HT-29 (cell line): ENCODE measurements around the gene CD164. TPM values are rescaled to one million over a fixed set of nuclear protein-coding genes. Genes with fewer than 3 reads are reported as not detected.

Source experiments
- DNase-seq: peaks from one replicate; pipeline ENCODE4 v3.0.0-alpha.2; 2015; ENCODE audit warnings: low spot score
- total RNA-seq: library from RNA; depleted of rRNA; stranded (reverse); fragments of >200 nt; shearing (Covaris generic); gene quantifications from 2 replicates; pipeline ENCODE4 v1.2.3, GENCODE V29; 2014; rRNA removed

The CD164 gene
- 120 and 123 TPM in 2 replicates for total RNA-seq

DNA sequence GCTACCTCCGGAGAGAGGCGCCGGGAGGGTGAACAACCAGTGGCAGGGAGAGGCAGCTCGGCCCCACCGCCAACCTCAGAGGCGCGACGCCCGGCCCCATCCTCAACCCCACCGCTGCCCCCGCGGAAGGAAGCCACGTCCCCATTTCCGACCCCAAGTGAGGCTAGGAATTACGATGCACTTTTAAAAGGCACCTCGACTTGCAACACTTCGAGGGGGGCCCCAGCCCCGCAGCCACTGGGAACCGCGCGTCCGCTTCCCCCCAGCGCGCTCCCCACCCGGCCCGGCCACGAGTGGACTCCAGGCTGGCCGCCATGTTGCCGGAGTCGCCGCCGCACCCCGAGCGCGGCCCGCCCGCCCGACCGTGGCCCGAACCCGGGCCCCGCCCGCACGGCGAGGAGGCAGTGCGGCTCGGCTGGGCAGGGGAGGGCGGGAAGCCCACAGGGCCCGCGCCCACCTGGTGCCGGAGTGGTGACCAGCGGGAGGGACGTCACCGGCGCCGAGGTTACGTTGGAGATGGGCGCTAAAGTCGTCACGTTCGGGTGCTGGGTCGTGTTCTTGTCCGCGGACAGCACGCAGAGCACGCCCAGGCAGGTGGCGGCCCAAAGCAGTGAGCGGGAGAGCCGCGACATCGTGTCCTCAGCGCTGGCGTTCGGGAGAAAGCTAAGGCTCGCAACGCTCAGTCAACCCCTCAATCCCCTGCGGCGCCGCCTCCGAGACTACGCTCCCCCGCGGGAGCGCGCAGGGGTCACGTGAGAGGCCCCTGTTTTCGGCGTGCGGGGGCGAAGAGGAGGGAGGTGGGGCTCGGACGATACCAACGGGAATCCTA, at the start of gene CD164:
CD164 (minus strand) TSS at position 721 of the 829 bp plus-strand sequence; CDS start at position 632, 89 bp downstream.
- peak; percentile 96 for DNase-seq

- DNase-seq: no peak
These were observed 47.2 kb upstream of the CD164 start for GRCh38 chr6:109429496-109429895.

- no peak for DNase-seq
These were observed 46.7 kb upstream of the CD164 start for GRCh38 chr6:109428889-109429477.

GRCh38 chr6:109424946-109425345, 42.7 kb upstream of the CD164 start:
- no peak for DNase-seq

- no peak for DNase-seq
These were observed 38.9 kb upstream of the CD164 start for GRCh38 chr6:109421184-109421583.

GRCh38 chr6:109420751-109421150, 38.5 kb upstream of the CD164 start:
- no peak for DNase-seq

GRCh38 chr6:109417646-109418045, 35.4 kb upstream of the CD164 start:
- DNase-seq: no peak

GRCh38 chr6:109411034-109411433, 28.8 kb upstream of the CD164 start:
- no peak for DNase-seq

- DNase-seq: no peak
These were observed 23.9 kb upstream of the CD164 start for GRCh38 chr6:109406196-109406595.

- peak; percentile 65 for DNase-seq
These were observed 14.8 kb upstream of the CD164 start for GRCh38 chr6:109397020-109397419.

GRCh38 chr6:109396046-109396718, 13.9 kb upstream of the CD164 start:
- DNase-seq: no peak

DNA sequence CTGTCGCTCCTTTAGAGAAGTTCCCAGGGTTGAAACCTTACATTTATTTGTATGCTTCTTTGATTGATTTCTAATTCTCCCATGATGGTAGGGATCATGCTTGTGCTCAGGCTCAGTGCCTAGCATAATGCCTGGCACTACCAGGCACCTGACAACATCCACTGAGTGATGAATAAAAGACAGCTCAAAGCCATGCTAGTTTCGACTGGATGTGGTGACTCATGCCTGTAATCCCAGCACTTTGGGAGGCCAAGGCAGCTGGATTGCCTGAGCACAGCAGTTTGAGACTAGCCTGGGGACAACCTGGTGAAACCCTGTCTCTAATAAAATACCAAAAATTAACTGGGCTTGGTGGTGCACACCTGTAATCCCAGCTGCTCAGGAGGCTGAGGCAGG, 11.6 kb upstream of the CD164 start:
- DNase-seq: no peak

DNA sequence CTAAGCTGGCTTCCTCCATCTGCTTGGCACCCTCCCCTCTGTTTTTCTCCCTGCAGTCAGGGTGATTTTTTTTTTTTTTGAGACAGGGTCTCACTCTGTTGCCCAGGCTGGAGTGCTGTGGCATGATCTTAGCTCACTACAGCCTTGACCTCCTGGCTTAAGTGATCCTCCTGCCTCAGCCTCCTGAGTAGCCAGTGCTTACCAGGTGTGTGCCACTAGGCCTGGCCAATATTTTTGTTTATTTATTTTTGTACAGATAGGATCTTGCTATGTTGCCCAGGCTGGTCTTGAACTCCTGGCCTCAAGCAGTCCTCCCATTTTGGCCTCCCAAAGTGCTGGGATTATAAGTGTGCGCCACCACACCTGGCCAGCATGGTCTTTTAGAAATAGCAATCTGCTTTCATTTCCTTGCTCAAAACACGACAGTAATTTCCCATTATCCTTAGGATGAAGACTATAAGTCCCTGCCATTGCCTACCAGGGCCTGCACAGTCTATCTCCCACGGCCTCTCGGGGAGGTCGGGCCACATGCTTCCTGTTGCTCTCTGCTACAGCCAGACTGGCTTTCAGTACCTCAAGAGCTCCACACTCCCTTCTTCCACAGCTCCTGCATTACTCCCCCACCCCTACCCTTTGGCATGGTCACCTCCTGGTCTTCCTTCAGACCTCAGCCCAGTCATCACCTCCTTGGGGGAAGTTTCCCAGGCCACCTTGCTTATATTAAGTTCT, 11.1 kb upstream of the CD164 start:
- no peak for DNase-seq

DNA sequence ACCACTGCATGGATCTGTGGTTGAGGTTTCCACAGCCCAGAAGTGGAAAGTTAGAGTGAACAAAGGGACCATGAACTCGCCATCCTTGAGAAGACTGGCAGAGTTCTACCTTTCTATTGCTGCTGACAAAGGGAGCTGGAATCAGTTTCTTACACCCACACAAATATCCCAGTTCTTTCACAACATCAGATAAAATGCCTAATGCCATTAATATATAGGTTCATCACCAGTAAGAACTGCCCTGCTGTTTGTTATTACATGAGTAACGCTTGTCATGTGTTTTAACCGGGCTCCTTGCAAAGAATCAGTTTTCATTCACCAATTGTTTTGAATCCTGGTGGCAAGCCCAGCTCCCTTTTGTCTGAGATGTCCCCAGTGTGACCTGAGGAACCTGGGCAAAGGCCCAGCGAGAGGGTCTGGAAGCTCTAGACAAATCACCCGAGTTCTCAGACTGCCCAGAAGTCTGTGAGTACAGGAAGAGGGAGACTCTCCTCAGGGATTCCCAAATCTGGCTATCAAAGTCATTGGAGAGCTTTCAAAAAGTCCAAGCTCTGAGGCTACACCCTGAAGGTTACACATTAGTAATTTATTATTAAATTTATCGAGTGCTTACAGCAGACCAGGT, 7.5 kb upstream of the CD164 start:
- DNase-seq: no peak

- DNase-seq: no peak
These were observed 6.0 kb upstream of the CD164 start for GRCh38 chr6:109388265-109388664.

- DNase-seq: no peak
These were observed 1.2 kb upstream of the CD164 start for GRCh38 chr6:109383438-109383940.

- DNase-seq: peak; percentile 94
These were observed 540 bp upstream of the CD164 start for GRCh38 chr6:109382576-109383437.

DNA sequence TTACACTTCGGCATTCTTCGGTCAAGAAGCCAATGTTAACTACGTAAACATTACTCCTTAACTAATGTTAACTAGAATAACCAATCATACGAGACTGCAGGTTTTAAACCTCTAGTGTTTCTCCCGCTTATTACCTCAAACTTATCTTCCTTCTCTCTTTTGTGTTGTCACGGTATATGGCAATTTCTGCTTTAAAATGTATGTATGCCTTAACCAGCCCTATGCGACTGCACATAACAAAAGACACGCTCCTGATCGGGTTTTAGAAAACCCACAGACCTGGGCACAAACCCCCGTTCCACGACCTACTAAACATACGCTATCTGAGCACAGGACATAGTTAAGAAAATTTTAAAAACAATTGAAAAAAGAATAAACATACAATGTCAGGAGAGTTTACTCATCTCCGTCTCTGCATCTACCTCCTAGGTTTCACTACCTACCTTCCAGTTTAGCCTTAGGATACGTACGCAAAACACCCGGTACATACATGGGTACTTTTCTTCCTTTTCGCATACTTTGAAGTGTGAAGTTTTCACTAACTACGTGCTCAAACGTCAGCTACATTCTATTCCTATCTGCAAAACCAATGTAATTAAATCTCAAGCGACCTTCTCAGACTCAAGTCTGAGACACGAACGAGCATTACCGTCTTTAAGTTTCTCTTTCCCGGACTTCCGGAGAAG, 1.1 kb downstream of the CD164 start:
- peak; percentile 58 for DNase-seq

GRCh38 chr6:109379711-109380110, 2.6 kb downstream of the CD164 start:
- no peak for DNase-seq

DNA sequence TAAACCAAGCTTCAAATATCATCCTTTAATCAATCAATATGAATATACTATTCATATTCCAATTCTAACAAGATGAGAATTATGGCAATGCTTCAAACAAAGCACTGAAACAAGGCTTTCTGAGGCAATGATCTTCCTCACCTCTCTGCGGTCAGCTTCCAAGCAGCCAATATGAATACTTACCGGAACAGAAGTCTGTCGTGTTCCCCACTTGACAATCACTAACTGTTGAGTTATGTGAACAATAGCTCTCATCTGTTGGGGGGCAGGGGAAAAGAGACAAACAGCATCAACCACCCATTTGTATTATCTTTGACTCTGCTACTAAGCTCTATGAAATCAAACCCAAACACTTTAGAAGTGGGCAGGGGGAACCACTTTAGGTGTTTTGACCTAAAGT, 4.5 kb downstream of the CD164 start:
- no peak for DNase-seq
